OCI-LY3 (cell line): ENCODE results near the gene KCTD13.

Experiments used
- CTCF ChIP-seq: fragments of 200-600, 300-600 bp; sonication (generic); IDR thresholded peaks from 2 replicates; pipeline ENCODE4 v1.5.1; 2014; ENCODE audit warnings: antibody characterized with exemption, low read length, low read depth
- EZH2phosphoT487 ChIP-seq: fragments of 200-600 bp; shearing (Covaris generic); IDR thresholded peaks from 2 replicates; pipeline ENCODE4 v1.6.1; 2018; ENCODE audit warnings: antibody characterized with exemption, mixed run types, low read depth

GRCh38 chr16:29916979-29917378 is 9.0 kb downstream of the KCTD13 start:
- TF ChIP-seq CTCF (no peak), EZH2phosphoT487 (no peak)
